HEK293 (cell line): ENCODE results near the gene ZFHX3.

ENCODE experiments used
- ATF2 ChIP-seq: fragments of 450-650 bp; formaldehyde crosslinking; IDR thresholded peaks from 2 replicates; pipeline ENCODE4 v1.5.1; 2016; ENCODE audit warnings: missing biosample characterization, missing genetic modification characterization, low read depth
- CTCF ChIP-seq: fragments of 450-650 bp; formaldehyde crosslinking; IDR thresholded peaks from 2 replicates; pipeline ENCODE4 v1.5.1; 2016; ENCODE audit warnings: missing biosample characterization, missing genetic modification characterization
- TCF7L2 ChIP-seq: IDR thresholded peaks from 2 replicates; pipeline ENCODE4 v1.6.1; 2011; ENCODE audit warnings: low read depth, mild to moderate bottlenecking, inconsistent platforms, low read length, moderate library complexity, borderline replicate concordance
- ZNF140 ChIP-seq: fragments of 450-650 bp; formaldehyde crosslinking; IDR thresholded peaks from 2 replicates; pipeline ENCODE4 v1.5.1; 2016; ENCODE audit warnings: missing biosample characterization, missing genetic modification characterization
- ZNF24 ChIP-seq: fragments of 450-650 bp; formaldehyde crosslinking; IDR thresholded peaks from 2 replicates; pipeline ENCODE4 v1.5.1; 2016; ENCODE audit warnings: missing biosample characterization, missing genetic modification characterization
- ZNF335 ChIP-seq: fragments of 450-650 bp; formaldehyde crosslinking; conservative IDR thresholded peaks from 2 replicates; pipeline ENCODE4 v1.5.1; 2016; ENCODE audit warnings: missing biosample characterization, missing genetic modification characterization
- ZNF416 ChIP-seq: fragments of 450-650 bp; formaldehyde crosslinking; IDR thresholded peaks from 2 replicates; pipeline ENCODE4 v1.5.1; 2016; ENCODE audit warnings: missing biosample characterization, missing genetic modification characterization
- ZNF530 ChIP-seq: fragments of 450-650 bp; formaldehyde crosslinking; IDR thresholded peaks from 2 replicates; pipeline ENCODE4 v1.5.1; 2016; ENCODE audit warnings: low read depth, missing biosample characterization, missing genetic modification characterization

GRCh38 chr16:72917051-72917450, 130.9 kb downstream of the ZFHX3 start:
- TF ChIP-seq CTCF (no peak), ZNF24 (tag by site-specific recombination) (no peak), TCF7L2 (no peak), ATF2 (no peak), ZNF140 (tag by site-specific recombination) (no peak), ZNF416 (no peak), ZNF530 (tag by site-specific recombination) (no peak), ZNF335 (tag by site-specific recombination) (no peak)
